ENCODE data around the gene SAA4.
"Not testable (repeated sequence)": the region's sequence is repeated elsewhere in the genome, so short reads cannot be mapped to it uniquely, and the experiment has no call there.

SAA4 gene

DNA sequence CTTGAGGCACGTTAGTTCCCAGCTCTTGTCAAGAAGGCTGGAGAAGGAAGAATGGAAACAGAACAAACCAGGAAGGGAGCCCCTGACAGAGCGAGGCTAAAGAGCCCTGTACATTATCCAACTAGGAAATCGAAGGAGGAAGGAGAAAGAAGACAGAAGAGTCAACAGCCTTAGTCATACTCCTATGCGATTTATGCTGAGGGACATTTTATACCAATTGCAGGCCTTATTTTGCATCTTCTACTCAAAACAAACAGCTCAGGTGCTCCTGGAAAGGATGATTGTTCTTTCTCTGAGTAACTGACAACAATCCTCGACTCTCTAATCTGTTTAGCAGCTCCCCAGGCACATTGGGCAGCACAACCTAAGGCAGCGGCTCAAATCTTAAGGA is 10.6 kb upstream of the SAA4 start:
- DNase-seq (ENCODE audit: low read depth, low spot score), result not testable (repeated sequence)

- DNase-seq (ENCODE audit: low read depth, low spot score), result not testable (repeated sequence)
Measured at GRCh38 chr11:18246379-18247190, 10.0 kb upstream of the SAA4 start.

DNA sequence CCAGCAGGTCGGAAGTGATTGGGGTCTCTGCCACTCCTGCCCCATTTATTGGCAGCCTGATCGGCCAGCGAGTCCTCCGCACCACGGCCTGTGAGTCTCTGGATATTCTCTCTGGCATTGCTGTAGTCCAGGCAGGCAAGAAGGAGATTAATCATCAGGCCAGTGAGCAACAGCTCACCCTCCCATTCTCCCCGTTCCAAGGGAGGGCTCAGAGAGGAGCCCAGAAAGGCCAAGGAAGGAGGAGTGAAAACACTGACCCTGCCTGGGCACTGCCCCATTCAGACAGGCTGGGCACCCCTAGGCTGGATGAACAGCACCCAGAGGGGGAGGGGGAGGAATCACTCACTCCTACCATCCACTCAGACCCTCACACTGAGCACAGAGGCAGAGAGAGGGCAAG is 8.8 kb upstream of the SAA4 start:
- no peak for DNase-seq (ENCODE audit: low read depth, low spot score)

DNA sequence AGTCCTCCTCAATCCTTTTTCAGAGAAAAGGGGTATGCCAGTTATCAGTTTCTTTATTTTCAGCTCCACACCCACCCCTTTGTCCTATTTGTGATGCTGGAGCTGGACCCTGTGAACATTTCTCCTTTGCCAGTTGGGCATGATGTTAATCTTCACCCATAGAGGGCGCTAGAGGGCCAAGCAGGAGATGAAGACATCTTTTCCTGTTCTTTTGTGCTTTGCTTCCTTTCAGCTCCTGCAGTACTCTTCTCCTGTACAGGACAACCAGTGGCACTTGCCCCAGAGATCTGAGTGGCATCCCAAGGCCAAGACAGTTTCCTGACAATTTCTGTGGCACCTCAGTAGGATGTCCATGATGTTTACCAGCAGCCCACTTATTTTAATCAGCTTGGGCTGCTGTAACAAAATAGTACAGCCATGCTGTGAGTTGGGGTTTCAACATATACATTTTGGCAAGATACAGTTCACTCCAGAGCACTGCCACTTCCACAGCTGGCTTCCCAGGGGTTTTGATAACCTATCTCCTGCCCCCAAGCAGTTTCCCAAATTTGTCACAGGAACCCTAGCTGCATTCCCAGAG is 7.3 kb upstream of the SAA4 start:
- DNase-seq (ENCODE audit: low read depth, low spot score), result no peak

DNA sequence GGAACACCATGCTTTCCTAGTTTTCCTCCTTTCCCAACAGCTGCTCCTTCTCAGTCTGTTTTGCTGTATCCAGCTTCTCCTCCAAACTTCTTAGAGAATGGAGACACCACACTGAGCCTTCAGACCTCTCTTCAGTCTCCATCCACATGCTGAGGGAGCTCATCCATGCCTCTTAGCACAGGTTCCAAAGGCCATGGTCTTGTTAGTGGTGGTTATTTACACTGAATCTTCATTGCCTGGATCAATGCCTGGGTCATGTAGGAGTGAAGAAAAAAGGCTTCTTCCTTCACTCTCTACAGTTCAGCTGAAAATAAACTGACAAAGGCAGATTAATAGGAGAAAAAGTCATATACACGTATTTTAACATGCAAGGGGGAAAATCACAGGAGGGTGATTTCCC is 3.1 kb upstream of the SAA4 start:
- DNase-seq (ENCODE audit: low read depth, low spot score), result no peak

- DNase-seq (ENCODE audit: low read depth, low spot score), result no peak
Measured at GRCh38 chr11:18235394-18236334, 938 bp downstream of the SAA4 start.

- no peak for DNase-seq (ENCODE audit: low read depth, low spot score)
Measured at GRCh38 chr11:18233912-18234311, 2.7 kb downstream of the SAA4 start.

DNA sequence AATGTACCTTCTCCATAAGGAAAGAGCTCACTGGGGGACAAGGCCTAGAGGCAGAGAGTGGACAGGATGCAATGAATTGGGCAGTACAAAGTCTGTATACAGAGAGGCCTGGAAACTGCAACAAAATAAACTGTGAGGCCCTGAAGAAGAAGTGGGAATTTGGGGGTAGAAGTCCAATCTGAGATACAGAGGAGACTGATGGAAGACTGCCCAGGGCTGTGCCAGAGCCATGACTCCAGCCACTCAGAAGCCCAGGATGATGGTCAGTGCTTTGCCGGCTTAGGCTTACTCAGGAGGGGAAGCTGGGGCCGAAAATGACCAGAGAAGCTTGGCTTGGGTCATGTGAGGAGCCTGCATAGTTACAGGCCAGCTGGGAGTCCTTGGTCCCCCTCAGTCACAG is 5.7 kb downstream of the SAA4 start:
- DNase-seq (ENCODE audit: low read depth, low spot score), result no peak

- DNase-seq (ENCODE audit: low read depth, low spot score), result no peak
Measured at GRCh38 chr11:18229501-18229900, 7.1 kb downstream of the SAA4 start.

DNA sequence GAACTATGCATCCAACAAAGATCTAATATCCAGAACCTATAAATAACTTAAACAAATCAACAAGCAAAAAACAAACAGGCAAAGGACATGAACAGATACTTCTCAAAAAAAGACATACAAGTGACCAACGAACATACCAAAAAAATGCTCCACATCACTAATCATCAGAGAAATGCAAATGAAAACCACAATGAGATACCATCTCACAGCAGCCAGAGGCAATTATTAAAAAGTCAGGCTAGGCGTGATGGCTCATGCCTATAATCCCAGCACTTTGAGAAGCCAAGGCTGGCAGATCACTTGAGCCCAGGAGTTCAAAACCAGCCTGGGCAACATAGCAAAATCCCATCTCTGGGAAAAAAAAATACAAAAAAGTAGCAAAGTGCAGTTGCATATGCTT is 10.7 kb downstream of the SAA4 start:
- DNase-seq (ENCODE audit: low read depth, low spot score), result no peak

DNA sequence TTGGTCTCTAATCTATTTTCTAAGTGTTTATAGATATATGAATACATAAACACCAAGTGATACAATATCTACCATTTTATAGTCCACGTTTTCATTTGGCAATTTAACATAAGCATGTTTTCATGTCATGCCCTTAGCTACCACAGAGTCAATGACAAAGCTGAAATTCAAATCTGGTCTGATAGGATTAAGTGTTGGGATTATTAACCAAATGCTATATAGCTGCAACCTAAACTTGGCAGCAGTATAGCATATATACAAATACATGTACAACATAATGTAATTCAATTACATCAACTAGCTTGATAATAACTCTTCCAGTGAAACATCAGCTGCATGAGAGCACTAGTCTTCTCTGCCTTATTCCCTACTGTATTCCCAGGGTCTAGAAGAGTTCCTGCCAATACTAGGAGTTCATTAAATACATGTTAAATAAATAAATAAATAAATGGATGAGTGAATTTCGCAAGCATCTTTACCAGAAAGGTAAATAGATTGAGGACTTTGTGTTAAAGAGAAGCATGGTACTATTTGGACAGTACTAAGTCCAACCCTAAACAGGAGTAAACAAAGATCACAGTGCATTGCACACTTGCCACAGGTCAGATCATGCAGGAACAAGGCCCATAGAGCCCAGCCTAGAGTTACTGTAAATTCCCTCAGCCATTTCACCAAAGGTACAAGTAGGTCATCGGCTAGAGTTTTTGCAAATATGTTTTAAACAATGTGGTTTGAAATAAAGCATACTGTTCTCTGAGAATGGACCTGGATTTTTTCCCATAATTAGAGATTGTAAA is 12.8 kb downstream of the SAA4 start:
- no peak for DNase-seq (ENCODE audit: low read depth, low spot score)

DNA sequence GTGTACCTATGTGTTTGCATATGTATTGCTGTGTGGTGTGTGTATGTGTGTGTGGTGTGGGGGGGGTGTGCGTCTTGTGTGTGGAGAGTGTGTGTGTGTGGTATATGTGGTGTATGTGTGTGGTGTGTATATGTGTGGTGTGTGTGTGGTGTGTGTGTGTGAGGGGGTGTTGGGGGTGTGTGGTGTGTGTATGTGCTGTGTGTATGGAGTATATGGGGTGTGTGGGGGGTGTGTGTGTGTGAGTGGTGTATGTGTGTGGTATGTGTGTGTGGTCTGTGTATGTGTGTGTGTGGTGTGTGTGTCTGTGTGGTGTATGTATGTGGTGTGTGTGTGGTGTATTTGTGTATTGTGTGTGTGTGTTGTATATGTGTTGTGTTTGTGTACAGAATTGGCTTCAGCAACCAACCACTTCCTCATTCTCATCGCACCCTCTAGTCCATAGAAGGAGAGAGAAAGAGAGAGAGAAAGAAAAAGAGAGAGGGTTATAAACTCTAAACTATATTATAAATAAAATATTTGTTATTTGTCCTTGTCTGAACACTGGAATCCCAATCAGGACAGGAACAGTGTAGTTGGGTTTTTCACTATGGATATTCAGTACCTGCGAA is 13.7 kb downstream of the SAA4 start:
- DNase-seq (ENCODE audit: low read depth, low spot score), result no peak

DNA sequence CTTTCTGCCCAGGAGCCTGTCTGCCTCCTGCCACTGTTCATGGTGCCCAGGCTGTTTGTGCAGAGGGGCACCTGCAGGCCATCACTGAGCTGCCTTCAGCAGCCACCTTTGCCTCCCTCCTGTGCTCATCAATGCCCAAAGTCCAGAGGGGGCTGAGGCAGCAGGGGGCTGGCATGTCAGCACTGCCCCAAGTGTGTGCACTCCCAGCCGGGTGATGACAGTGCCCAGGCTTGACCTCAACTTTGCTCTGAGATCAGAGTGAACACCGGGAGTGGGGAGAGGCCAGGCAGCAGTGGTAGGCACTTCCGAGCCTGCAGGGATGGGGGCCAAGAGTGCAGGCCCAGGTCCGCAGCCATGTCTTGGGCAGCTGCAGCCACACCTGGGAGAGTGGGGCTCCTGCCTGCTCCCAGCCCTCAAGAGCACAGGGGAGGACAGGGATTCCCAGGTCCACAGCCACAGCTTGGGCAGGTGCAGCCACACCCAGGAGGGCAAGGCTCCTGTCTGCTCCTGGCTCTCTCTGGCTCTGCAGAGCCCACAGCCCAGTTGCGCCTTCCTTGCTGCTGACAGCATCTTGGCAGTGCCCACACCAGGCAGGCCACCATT is 15.2 kb downstream of the SAA4 start:
- DNase-seq (ENCODE audit: low read depth, low spot score), result no peak

GRCh38 chr11:18209058-18209457 is 27.5 kb downstream of the SAA4 start:
- no peak for DNase-seq (ENCODE audit: low read depth, low spot score)

DNA sequence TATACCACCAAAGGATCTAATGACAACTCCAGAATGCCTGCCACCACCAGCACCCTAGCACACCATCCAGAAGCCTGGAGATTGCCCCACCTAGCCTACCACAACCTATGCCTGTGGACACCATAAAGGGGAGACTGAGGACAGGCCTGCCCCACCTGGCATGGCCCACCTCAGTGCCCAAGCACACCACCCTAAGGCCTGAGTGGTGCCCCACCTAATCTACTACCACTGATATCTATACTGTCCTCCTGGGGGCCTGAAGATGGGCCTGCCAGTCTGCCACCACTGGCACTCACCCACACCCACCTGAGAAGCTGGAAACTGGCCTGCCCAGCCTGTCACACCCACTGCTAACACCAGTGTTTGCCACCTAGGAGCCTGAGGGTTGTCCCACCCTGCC is 31.8 kb downstream of the SAA4 start:
- DNase-seq (ENCODE audit: low read depth, low spot score), result no peak

GRCh38 chr11:18204220-18204619 is 32.4 kb downstream of the SAA4 start:
- no peak for DNase-seq (ENCODE audit: low read depth, low spot score)

DNA sequence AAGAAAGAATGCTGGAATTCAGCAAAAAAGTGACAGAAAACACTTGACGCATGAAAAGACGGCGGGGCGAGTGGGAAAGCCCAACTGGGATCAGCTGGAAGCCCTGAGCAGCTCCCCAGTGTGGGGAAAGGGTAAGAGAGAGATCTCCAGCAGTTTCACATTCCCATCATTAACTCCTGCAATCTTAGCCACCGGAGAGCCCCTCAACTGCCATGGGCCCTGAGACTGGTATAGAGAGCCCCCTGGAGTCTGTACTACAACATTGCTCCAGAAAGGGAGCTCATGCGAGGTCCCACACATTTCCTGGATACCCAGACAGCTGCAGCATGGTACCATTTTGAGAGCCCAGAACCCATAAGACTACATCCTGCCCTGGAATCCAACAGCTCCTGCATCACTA is 32.9 kb downstream of the SAA4 start:
- DNase-seq (ENCODE audit: low read depth, low spot score), result no peak

DNA sequence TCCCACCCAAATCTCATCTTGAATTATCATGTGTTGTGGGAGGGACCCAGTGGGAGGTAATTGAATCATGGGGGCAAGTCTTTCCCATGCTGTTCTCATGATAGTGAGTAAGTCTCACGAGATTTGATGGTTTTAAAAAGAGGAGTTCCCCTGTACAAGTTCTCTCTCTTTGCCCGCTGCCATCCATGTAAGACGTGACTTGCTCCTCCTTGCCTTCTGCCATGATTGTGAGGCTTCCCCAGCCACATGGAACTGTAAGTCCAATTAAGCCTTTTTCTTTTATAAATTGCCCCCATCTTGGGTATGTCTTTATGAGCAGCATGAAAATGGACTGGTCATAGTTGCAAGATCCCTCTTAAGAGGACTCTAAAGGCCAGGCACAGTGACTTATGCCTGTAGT is 38.9 kb downstream of the SAA4 start:
- not testable (repeated sequence) for DNase-seq (ENCODE audit: low read depth, low spot score)

GRCh38 chr11:18196532-18196931 is 40.1 kb downstream of the SAA4 start:
- no peak for DNase-seq (ENCODE audit: low read depth, low spot score)

- no peak for DNase-seq (ENCODE audit: low read depth, low spot score)
Measured at GRCh38 chr11:18193010-18193409, 43.6 kb downstream of the SAA4 start.

- DNase-seq (ENCODE audit: low read depth, low spot score), result no peak
Measured at GRCh38 chr11:18191376-18191775, 45.2 kb downstream of the SAA4 start.
